ENCODE data around the gene NFRKB.

The NFRKB gene

DNA sequence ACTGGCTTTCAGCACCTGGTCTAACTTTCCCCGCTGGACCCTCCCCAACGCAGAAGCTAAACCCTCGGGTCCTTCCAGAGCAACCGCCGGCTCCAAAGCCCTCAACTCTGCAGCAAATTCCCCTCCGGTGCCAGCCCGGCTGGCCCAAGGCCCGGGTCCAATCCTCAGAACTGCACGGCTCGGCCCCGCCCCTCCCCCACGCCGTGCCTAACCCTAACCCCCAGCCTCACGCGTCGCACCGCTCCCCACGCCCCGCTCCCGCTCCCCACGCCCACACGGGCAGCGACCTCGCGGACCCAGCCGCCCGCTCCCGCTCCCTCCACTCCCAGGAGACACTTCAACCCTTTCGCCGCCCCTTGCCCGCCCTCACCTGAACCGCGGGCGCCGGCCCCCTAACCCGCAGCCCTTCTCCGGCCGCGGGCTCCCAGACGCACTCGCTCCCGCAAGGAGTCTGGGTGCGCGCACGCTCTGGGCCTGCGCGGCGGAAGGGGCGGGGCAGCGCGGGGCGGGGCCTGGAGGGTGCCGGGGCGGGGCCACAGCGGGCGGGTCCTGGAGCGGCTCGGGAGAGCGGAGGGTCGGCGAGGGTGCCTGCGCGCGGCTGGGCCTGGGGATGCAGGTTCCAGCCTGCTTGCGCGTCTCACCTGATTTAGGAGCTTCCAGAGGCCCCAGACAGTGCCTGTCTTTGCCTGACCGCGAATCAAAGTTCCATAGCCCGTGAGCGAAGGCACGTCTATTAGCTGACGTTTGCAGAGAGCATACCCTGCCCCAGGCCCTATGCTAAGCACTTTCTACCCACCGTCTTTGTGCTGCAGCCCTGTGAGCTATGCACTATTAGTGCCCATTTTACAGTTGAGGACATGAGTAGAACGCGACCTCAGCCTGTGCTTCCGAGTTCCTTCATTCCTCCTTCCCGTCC, at the start of gene NFRKB:
TSS of gene NFRKB (minus strand) at position 453 of the 916 bp plus-strand sequence. CDS start 2,729 bp downstream, outside the sequence.
- peak; percentile 73 for DNase-seq (ENCODE audit: low read depth)

DNA sequence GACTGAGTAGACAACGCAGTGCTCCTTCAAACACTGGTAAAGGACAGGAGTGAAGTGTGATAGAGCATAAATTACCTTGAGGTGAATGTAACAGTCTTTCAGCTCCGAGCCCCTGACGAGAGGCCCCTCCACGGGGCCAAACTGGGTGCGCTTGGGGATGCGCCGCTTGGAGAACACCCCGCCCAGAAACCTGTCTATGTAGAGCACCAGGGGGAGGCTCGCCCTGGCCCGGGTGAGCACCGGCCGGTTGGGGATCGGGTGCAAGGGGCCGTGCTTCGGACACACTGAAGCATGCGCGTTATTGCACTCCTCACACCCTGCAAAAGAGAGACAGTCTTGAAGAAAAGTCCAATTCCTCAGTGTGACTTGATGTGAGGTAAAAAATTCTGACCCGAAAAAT, 49.3 kb upstream of the NFRKB start:
- DNase-seq (ENCODE audit: low read depth), result no peak

DNA sequence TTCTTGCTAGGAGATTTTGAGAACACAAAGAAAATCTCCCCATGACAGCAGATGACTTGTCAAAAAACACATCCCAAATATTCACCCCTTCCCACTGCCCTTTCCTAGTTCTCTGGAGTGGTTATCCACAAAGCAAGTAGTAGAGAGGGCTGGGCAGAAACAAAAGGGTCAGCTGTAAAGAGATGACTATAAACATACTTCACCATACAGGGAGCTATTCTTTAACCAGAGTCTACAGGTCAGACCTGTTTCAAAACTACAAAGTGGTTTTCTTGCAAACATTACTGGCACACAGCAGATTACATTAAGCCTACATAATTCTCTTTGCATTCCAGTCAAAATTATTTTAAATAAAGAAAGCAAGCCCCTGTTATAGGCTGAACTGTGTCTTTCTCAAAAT, 47.7 kb upstream of the NFRKB start:
- no peak for DNase-seq (ENCODE audit: low read depth)

DNA sequence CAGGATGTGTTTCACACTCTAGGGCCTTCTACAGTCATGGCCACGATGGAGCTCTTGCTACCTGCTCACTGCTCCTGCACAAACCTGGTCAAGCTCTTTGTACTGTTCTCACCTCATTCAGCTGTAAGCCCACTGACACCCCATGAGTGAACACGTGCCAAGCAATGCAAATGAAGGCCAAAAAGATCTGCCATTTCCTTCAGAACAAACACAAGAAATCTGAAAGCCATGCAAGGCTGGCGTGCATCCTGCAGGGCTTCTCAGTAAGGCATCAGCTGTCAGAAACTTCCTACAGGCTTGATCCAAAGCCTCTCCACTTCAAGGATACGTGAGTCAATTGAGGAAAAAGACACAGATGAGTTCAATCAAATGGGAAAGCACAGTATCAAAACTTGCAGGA, 44.1 kb upstream of the NFRKB start:
- no peak for DNase-seq (ENCODE audit: low read depth)

DNA sequence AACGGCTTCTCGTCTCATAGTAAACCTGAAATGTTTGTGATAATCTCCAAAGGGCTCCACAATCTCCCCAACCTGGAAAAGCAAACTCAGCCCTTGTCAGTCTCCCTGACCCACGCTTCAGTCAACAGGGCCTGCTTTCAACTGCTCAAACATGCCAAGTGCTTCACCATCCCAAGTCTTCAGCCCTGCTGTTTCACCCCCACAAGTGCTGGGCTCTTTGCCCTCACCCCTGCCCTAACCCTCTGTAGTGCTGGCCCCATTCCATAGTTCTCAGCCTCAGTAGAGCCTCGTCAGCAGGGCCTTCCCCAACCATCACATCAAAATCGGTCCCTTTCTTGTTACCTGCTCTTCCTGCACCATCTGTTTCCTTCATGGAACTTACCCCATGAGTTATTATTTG, 43.4 kb upstream of the NFRKB start:
- no peak for DNase-seq (ENCODE audit: low read depth)

DNA sequence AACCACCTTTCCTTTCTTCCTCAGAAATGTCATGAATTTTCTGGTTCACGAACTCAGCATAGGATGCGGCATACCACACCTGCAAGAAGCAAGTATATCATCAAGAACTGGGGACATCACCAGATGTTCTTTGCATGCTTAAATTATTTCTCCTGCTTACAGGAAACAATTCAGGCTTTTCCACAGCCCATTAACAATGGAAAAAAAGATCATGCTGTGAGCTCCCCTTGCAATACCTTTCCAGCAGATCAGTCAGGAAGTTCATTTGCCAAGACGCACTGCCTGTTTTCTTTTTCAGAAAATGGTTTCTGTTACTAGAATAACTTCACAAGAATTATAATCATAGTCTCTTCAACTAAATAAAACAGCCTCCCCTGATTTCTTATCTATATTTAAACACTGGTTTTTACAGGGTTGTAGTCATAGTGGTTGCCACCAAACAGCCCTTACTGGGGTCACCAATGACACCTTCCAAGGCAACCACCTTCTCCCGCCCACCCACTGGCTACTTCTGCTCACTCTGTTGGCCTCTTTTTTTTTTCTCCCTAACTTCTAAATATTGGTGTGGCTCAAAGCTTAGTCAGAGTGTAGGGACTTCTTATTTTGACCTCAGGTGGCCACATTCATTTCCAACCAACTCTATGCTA, 42.3 kb upstream of the NFRKB start:
- no peak for DNase-seq (ENCODE audit: low read depth)

DNA sequence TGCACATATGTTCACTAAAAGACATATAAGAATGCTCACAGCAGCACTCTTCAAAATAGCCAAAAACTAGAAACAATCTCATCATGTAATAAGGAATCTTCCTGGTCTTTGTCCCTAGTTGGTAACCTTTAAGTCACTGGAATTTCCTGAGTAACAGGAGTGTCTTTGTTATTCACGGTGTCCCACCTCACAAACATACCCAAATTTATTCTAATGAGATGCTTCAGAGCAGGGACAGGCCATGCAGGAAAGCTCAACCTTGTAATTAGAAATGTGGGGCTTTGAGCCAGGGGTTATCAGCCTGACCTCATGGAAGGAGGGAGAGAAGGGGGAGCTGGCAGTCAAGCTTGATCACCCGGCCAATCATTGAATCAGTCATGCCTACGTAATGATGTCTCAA, 40.3 kb upstream of the NFRKB start:
- DNase-seq (ENCODE audit: low read depth), result no peak

DNA sequence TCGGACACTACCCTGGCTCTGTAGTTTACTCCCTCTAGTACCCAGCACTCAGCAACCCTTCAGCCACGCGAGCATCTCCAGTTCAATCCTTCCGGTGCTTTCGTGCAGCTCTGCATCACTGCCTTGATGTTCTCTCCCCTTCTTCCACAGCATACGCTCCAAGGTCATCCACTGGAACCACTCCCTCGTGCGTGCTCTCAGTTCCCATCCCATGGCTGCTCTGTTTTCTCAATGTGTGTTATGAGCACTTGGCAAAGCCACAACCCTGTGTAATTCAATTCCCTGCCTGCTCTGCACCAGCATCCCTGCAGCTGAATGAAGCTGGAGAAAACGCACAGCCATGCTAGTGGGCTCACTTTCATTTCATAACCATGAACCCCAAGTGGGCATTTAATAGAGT, 38.5 kb upstream of the NFRKB start:
- no peak for DNase-seq (ENCODE audit: low read depth)

DNA sequence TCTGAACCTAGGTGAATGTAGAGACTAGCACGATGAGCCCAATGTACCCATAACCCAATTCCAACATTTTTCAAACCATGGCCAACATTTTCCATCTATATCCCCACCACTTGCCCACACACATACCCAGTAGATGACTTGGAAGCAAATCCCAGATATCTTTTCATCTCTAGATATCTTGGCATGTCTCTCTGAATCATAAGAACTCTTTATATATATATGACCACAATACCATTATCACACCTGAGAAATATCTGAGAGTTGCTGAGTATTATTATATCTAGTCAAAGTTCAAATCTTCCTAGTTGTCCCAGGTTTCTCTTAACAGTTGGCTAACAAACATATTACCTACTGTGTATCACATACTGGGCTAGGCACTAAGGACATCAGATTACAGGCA, 37.9 kb upstream of the NFRKB start:
- DNase-seq (ENCODE audit: low read depth), result no peak

DNA sequence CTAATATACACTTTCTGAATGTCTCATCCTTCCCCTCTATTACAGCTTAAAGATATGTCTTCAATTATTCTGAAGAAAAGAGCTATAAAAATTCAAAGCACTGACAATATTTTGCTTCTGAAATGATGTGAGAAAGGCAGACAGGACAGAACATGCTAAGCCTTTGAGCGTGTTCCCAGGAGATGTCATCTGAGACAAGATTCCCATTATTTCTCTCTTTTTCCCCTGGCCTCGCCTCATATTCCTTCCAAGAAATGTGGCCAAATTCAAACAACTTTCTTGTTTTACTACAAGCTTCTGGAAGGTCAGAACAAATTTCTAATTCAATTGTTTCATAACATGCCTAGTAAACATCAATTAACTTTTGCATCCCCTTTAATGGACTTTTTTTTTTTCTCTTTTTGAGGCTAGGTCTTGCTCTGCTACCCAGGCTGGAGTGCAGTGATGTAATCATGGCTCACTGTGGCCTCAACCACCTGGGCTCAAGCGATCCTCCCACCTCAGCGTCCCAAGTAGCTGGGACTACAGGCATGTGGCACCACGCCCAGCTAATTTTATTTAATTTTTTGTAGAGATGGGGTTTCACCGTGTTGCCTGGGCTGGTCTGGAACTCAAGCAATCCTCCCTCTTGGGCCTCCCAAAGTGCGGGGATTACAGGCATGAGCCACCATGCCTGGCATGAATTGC, 37.1 kb upstream of the NFRKB start:
- no peak for DNase-seq (ENCODE audit: low read depth)

DNA sequence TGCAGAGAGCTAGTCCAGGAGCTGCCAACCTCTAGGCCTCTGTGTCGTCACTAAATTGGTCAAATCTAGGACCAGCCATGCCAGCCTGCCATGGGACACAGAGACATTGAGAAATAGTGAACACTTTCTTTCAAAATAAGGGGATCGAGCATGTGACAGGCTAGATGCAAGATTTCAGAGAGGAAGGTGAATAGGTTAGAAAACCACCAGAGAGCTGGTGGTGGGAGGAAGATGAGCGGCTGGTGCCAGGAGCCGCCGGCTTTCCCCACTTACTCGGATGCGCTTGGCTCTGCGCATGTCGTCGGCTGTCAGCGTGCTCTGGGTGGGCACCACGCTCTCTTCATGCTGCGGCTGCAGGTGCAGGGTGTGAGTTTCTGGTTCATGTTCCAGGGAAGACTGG, 35.4 kb upstream of the NFRKB start:
- DNase-seq (ENCODE audit: low read depth), result no peak

DNA sequence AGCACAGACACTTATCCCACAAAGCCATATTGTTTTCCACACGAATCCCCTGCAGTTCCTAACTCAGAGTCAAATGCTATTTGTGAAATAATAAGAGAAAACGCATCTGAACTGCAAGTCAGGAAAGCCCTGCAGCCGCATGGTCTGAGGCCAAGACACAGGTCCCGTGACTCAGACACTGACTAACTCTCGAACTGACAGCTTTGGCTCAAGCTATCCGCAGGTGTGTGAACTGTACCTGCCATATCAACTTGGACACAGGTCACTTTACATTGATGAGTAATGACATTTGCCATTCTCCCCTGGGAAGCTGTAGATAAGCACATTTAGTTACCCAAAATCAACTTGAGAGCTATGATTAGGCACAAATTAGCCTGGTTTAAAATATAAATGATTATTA, 34.9 kb upstream of the NFRKB start:
- DNase-seq (ENCODE audit: low read depth), result no peak

DNA sequence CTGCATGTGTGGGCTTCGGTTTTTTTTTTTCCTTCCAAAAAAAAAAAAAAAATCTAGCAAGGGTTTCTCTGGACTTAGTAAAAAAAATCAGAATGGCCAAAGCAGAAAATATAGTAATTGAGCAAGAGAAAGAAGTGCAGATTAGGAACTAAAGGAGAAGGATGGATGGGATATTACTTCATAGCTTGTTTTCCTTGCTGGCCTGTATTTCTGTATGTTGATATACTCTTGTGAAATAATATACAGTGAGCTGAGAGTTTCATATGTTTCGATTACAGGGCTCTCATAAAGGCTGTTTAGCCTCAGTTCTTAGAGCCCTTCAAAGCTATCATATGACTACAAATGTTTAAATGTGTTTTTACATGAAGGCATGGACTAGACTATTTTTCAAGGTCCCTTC, 34.3 kb upstream of the NFRKB start:
- no peak for DNase-seq (ENCODE audit: low read depth)

DNA sequence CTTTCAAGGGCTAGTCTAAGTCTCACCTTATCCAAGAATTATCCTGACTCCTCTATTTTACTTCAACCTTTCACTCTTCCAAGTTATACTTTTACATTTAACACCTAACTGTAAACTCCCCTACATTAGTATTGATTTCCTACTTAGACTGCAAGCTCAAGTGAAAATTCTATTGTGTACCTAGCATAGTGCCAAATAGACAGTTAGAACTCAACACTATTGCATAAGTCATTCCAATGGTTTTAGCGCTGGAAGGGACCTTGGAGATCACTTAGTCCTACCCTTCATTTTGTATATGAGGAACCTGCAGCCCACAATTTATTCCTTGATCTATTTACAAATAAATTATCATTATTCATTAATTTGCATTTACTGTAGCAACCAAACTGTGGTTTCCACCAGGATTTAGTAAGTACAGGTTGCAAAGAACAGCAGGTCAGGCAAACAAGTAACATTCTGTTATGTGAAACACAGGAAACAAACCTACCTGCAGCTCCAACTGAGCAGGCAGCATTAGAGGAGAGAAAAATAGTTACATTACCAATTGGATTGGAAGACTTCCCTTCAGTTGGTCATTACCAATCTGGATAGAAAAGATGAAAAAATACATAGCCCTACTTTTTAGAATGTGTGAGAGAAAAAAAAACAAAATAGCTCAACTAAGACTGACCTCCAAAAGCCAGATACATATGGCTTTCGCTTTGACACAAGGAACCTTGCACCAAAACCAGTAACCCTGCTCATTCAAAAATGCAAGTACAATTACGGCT, 33.7 kb upstream of the NFRKB start:
- DNase-seq (ENCODE audit: low read depth), result no peak

DNA sequence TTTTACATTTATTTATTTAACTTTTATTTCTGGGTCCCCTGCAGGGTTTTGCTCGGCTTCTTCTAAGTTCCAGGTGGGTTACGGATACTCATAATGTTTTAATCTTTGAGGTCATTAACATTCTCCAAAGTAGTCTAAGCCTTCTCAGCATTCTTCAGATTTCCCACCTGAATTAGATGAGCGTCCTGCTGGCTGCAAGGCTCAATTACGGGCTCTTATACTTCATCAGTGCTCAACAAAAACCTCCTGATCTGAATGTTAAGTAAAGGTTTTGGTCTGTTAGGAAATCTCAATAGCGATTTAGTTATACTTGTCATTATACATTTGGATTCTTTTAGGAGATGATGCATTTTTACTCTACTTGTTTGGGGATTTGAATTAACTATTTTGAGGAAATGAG, 27.3 kb upstream of the NFRKB start:
- DNase-seq (ENCODE audit: low read depth), result no peak

DNA sequence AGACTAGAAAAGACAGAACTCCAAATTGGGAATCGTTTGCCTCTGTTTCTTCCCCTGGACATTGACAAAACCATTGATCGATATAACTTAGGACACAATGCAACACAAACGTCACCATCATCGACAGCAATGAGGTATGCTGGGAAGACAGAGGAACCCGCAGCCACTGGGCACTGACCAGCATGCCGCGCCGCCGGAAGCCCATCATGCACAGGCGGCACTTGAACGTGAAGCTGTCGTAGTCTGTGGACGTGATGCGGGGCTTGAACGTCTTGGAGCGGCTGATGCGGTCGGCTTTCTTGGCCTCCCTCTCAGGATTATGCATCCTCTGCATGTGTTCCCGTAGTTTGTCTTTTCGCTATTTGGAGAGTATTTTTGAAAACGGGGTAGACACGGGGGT, 23.0 kb upstream of the NFRKB start:
- no peak for DNase-seq (ENCODE audit: low read depth)

DNA sequence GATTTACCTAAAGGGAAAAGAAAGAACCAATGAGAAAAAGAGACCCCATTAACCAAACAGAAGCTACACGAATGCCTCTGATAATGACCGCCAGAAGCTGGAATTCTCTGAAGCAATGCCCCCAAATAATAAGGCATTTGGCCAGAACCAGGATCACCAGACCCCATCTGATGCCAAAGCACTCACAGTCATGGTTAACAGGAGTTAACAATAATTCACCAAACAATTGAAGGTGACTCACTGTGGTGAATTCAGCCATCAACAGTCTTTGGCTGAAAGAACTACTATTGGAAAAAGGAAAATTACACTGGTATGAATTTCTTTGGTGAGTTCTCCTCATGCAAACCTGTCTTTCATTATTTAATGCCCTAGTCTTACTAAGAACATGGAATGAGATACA, 21.9 kb upstream of the NFRKB start:
- DNase-seq (ENCODE audit: low read depth), result no peak

DNA sequence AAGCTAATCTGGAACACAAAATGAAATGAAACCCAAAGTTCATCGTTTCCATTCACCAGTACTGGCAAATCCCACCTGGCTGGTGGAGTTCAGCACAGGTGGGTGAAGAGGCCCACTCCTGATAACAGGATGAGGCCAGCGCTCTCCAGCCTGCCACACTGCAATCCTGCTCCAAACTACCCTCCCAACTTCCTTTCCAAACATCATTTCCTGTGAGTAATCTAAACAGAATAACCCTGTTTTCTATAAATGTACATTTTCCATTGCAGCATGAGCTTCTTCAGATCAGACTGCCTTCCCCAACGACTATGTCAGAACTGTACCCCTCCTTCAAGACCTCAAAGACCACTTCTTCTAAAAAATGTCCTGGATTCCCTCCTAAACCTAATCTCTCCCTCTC, 15.9 kb upstream of the NFRKB start:
- DNase-seq (ENCODE audit: low read depth), result no peak

DNA sequence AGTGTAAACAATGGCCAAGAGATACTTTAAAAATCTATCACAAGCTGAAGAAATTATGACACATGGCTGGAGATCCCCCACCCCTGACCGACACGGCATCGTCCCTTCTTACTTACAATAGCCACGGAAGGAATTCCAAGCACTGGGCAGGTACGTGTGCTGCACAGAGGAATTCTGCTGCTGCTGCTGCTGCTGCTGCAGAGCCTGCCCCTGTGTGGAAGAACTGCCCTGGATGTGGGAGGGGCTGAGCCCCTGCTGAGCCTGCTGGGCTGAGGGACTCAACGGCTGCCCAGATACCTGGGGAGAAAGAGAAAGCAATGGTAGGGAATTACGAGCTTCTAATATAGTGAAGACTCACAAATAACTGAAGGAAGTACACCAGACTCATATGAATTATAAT, 15.0 kb upstream of the NFRKB start:
- DNase-seq (ENCODE audit: low read depth), result no peak

DNA sequence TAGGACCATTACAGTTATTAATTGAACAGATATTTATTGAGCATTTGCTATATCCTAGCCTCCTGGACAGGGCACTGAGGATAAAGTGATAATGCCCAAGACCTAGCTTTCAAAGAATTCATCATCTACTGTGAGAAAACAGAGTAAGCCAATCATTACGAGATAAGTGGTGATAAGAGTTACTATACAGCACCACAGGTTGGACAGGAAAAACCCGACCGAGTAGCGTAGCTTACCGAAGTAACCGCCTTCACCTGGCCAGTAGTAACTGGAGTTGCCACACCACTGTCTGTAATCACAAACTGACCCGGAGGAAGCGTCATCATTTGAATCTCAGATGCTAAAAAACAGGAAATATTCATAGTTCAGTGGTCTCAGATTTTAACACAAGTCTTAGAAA, 10.0 kb upstream of the NFRKB start:
- DNase-seq (ENCODE audit: low read depth), result no peak

DNA sequence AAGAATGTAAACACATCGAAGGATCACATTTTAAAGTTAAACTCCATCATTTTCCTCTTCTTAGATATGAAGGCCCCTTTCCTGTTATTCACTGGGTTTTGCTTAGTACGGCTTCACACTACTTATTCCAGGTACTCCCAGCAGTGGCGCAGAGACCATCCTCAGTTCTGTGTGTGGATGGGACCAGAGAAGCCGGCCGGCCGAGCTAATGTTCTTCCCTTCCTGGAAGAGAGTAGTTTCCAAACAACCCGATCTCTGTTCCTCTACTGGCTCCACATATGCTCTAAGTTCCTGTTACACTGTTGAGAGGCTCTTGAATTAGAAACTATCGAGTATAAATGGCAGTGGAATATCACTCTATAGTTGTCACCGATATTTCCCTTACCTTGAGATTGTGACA, 684 bp upstream of the NFRKB start:
- no peak for DNase-seq (ENCODE audit: low read depth)
